ENCODE measurements around the gene NUP188. TPM values are rescaled to one million over a fixed set of nuclear protein-coding genes. Genes with fewer than 3 reads are reported as not detected.
A peak's percentile ranks its signal among the peaks of the same experiment; 100 is the strongest.

The NUP188 gene
- total RNA-seq, 6 experiments from 2014 or later: 42.1 to 58.2 (median 54.2) TPM

GRCh38 chr9:128901822-128902221, 45.7 kb upstream of the NUP188 start:
- H3K36me3 Mint-ChIP-seq (ENCODE audit: low read depth): peaks cover 13% of the 10 kb centered on the region; the same call in 1 of the 2 replicates
- H3K27ac Mint-ChIP-seq: no peak overlapping the region
- no peak for DNase-seq
- H3K4me1 Mint-ChIP-seq (ENCODE audit: low read depth): peaks cover 30% of the 10 kb centered on the region
- H3K27me3 Mint-ChIP-seq (ENCODE audit: insufficient read depth): peaks cover 3% of the 10 kb centered on the region; the same call in 1 of the 2 replicates
- H3K9me3 Mint-ChIP-seq: no peaks in the 10 kb centered on the region
- TF ChIP-seq CTCF (IDR thresholded peaks at IDR 0.05): no peak
- H3K4me3 Mint-ChIP-seq: no peak overlapping the region

GRCh38 chr9:128902351-128903078, 45.0 kb upstream of the NUP188 start:
- Mint-ChIP-seq H3K36me3 (ENCODE audit: low read depth) (peaks cover 15% of the 10 kb centered on the region), H3K4me3 (no peak overlapping the region)

GRCh38 chr9:128903079-128903461, 44.4 kb upstream of the NUP188 start:
- DNase-seq: no peak
- Mint-ChIP-seq H3K9me3 (no peaks in the 10 kb centered on the region), H3K4me1 (ENCODE audit: low read depth) (peaks cover 30% of the 10 kb centered on the region), H3K36me3 (ENCODE audit: low read depth) (peaks cover 17% of the 10 kb centered on the region), H3K4me3 (no peak overlapping the region), H3K27me3 (ENCODE audit: insufficient read depth) (peaks cover 3% of the 10 kb centered on the region; the same call in 1 of the 2 replicates), H3K27ac (0 out of 2 replicates have a peak overlapping the region, but pooled peaks have one; percentile 21)
- TF ChIP-seq CTCF (IDR thresholded peaks at IDR 0.05): no peak

More at GRCh38 chr9:128902351-128903078, 45.0 kb upstream of the NUP188 start:
- TF ChIP-seq CTCF (IDR thresholded peaks at IDR 0.05): no peak
- peaks cover 3% of the 10 kb centered on the region; the same call in 1 of the 2 replicates for H3K27me3 Mint-ChIP-seq (ENCODE audit: insufficient read depth)
- peak overlapping the region; percentile 21 for H3K27ac Mint-ChIP-seq
- H3K4me1 Mint-ChIP-seq (ENCODE audit: low read depth): peaks cover 30% of the 10 kb centered on the region
- no peaks in the 10 kb centered on the region for H3K9me3 Mint-ChIP-seq
- no peak for DNase-seq

GRCh38 chr9:128903871-128904620, 43.5 kb upstream of the NUP188 start:
- no peak for TF ChIP-seq CTCF (IDR thresholded peaks at IDR 0.05)
- peak overlapping the region; percentile 73 for H3K27ac Mint-ChIP-seq
- H3K4me1 Mint-ChIP-seq (ENCODE audit: low read depth): peaks cover 30% of the 10 kb centered on the region
- no peak for DNase-seq
- peaks cover 21% of the 10 kb centered on the region for H3K36me3 Mint-ChIP-seq (ENCODE audit: low read depth)
- H3K9me3 Mint-ChIP-seq: no peaks in the 10 kb centered on the region
- peaks cover 4% of the 10 kb centered on the region; the same call in 1 of the 2 replicates for H3K27me3 Mint-ChIP-seq (ENCODE audit: insufficient read depth)
- H3K4me3 Mint-ChIP-seq: no peak overlapping the region

GRCh38 chr9:128905964-128906363, 41.5 kb upstream of the NUP188 start:
- peaks cover 26% of the 10 kb centered on the region for H3K4me1 Mint-ChIP-seq (ENCODE audit: low read depth)
- TF ChIP-seq CTCF (IDR thresholded peaks at IDR 0.05): no peak
- no peak for DNase-seq
- H3K27ac Mint-ChIP-seq: no peak overlapping the region
- peaks cover 30% of the 10 kb centered on the region for H3K36me3 Mint-ChIP-seq (ENCODE audit: low read depth)
- H3K4me3 Mint-ChIP-seq: no peak overlapping the region
- H3K27me3 Mint-ChIP-seq (ENCODE audit: insufficient read depth): peaks cover 7% of the 10 kb centered on the region; the same call in 1 of the 2 replicates
- H3K9me3 Mint-ChIP-seq: no peaks in the 10 kb centered on the region
